ENCODE results near the gene FBXO24.

The FBXO24 gene

GRCh38 chr7:100566018-100566531 lies 20.1 kb upstream of the FBXO24 start:
- Mint-ChIP-seq H3K36me3 (ENCODE audit: low read depth) (peaks cover 8% of the 10 kb centered on the region), H3K4me1 (ENCODE audit: low read depth) (peaks cover 14% of the 10 kb centered on the region), H3K27ac (no peak overlapping the region), H3K27me3 (ENCODE audit: low read depth) (no peaks in the 10 kb centered on the region), H3K4me3 (no peak overlapping the region), H3K9me3 (no peaks in the 10 kb centered on the region)

GRCh38 chr7:100567031-100567730 lies 18.9 kb upstream of the FBXO24 start:
- H3K27ac Mint-ChIP-seq: no peak overlapping the region
- peaks cover 14% of the 10 kb centered on the region for H3K36me3 Mint-ChIP-seq (ENCODE audit: low read depth)

GRCh38 chr7:100567751-100568175 lies 18.4 kb upstream of the FBXO24 start:
- Mint-ChIP-seq H3K36me3 (ENCODE audit: low read depth) (peaks cover 15% of the 10 kb centered on the region), H3K9me3 (no peaks in the 10 kb centered on the region), H3K4me3 (no peak overlapping the region), H3K27me3 (ENCODE audit: low read depth) (no peaks in the 10 kb centered on the region), H3K27ac (no peak overlapping the region), H3K4me1 (ENCODE audit: low read depth) (peaks cover 17% of the 10 kb centered on the region)

More at GRCh38 chr7:100567031-100567730, 18.9 kb upstream of the FBXO24 start:
- no peaks in the 10 kb centered on the region for H3K9me3 Mint-ChIP-seq
- H3K4me1 Mint-ChIP-seq (ENCODE audit: low read depth): peaks cover 17% of the 10 kb centered on the region
- H3K4me3 Mint-ChIP-seq: no peak overlapping the region
- H3K27me3 Mint-ChIP-seq (ENCODE audit: low read depth): no peaks in the 10 kb centered on the region

- H3K36me3 Mint-ChIP-seq (ENCODE audit: low read depth): peaks cover 15% of the 10 kb centered on the region
- peaks cover 17% of the 10 kb centered on the region for H3K4me1 Mint-ChIP-seq (ENCODE audit: low read depth)
- no peaks in the 10 kb centered on the region for H3K27me3 Mint-ChIP-seq (ENCODE audit: low read depth)
- no peak overlapping the region for H3K4me3 Mint-ChIP-seq
- H3K9me3 Mint-ChIP-seq: no peaks in the 10 kb centered on the region
- H3K27ac Mint-ChIP-seq: no peak overlapping the region
These were observed 17.8 kb upstream of the FBXO24 start for GRCh38 chr7:100568176-100568895.

GRCh38 chr7:100568896-100569844 lies 17.0 kb upstream of the FBXO24 start:
- Mint-ChIP-seq H3K36me3 (ENCODE audit: low read depth) (peaks cover 13% of the 10 kb centered on the region), H3K4me3 (no peak overlapping the region), H3K9me3 (no peaks in the 10 kb centered on the region), H3K4me1 (ENCODE audit: low read depth) (peaks cover 15% of the 10 kb centered on the region), H3K27me3 (ENCODE audit: low read depth) (no peaks in the 10 kb centered on the region), H3K27ac (peak overlapping the region; percentile 36)

GRCh38 chr7:100570954-100571828 lies 14.9 kb upstream of the FBXO24 start:
- peaks cover 12% of the 10 kb centered on the region for H3K36me3 Mint-ChIP-seq (ENCODE audit: low read depth)
- no peaks in the 10 kb centered on the region for H3K27me3 Mint-ChIP-seq (ENCODE audit: low read depth)
- no peak overlapping the region for H3K27ac Mint-ChIP-seq
- H3K9me3 Mint-ChIP-seq: no peaks in the 10 kb centered on the region
- H3K4me3 Mint-ChIP-seq: no peak overlapping the region
- H3K4me1 Mint-ChIP-seq (ENCODE audit: low read depth): peaks cover 15% of the 10 kb centered on the region

- peaks cover 15% of the 10 kb centered on the region for H3K4me1 Mint-ChIP-seq (ENCODE audit: low read depth)
- H3K27ac Mint-ChIP-seq: no peak overlapping the region
- H3K4me3 Mint-ChIP-seq: no peak overlapping the region
These were observed 14.4 kb upstream of the FBXO24 start for GRCh38 chr7:100571829-100572116.

GRCh38 chr7:100572281-100572948 lies 13.7 kb upstream of the FBXO24 start:
- H3K4me1 Mint-ChIP-seq (ENCODE audit: low read depth): peaks cover 15% of the 10 kb centered on the region
- peaks cover 16% of the 10 kb centered on the region for H3K36me3 Mint-ChIP-seq (ENCODE audit: low read depth)
- H3K27me3 Mint-ChIP-seq (ENCODE audit: low read depth): no peaks in the 10 kb centered on the region
- H3K9me3 Mint-ChIP-seq: no peaks in the 10 kb centered on the region
- H3K4me3 Mint-ChIP-seq: no peak overlapping the region
- no peak overlapping the region for H3K27ac Mint-ChIP-seq

More at GRCh38 chr7:100571829-100572116, 14.4 kb upstream of the FBXO24 start:
- H3K27me3 Mint-ChIP-seq (ENCODE audit: low read depth): no peaks in the 10 kb centered on the region
- H3K36me3 Mint-ChIP-seq (ENCODE audit: low read depth): peaks cover 16% of the 10 kb centered on the region
- no peaks in the 10 kb centered on the region for H3K9me3 Mint-ChIP-seq

- H3K36me3 Mint-ChIP-seq (ENCODE audit: low read depth): peaks cover 18% of the 10 kb centered on the region
- no peak overlapping the region for H3K27ac Mint-ChIP-seq
- H3K9me3 Mint-ChIP-seq: no peaks in the 10 kb centered on the region
- peaks cover 14% of the 10 kb centered on the region for H3K4me1 Mint-ChIP-seq (ENCODE audit: low read depth)
- no peak overlapping the region for H3K4me3 Mint-ChIP-seq
- no peaks in the 10 kb centered on the region for H3K27me3 Mint-ChIP-seq (ENCODE audit: low read depth)
These were observed 13.0 kb upstream of the FBXO24 start for GRCh38 chr7:100572949-100573675.

GRCh38 chr7:100573691-100574361 lies 12.3 kb upstream of the FBXO24 start, which contains the start of gene SAP25:
Gene SAP25, minus strand, starts transcription at chr7:100573900. Its CDS starts 158 bp downstream, at chr7:100573742.
- H3K4me3 Mint-ChIP-seq: no peak within 1 kb of the TSS
- H3K9me3 Mint-ChIP-seq: no peaks in the 10 kb centered on the region
- H3K36me3 Mint-ChIP-seq (ENCODE audit: low read depth): peaks cover 20% of the 10 kb centered on the region
- H3K27me3 Mint-ChIP-seq (ENCODE audit: low read depth): no peaks in the 10 kb centered on the region
- no peak within 1 kb of the TSS for H3K27ac Mint-ChIP-seq
- H3K4me1 Mint-ChIP-seq (ENCODE audit: low read depth): peaks cover 11% of the 10 kb centered on the region

- H3K36me3 Mint-ChIP-seq (ENCODE audit: low read depth): peaks cover 23% of the 10 kb centered on the region
- no peak overlapping the region for H3K4me3 Mint-ChIP-seq
- peaks cover 5% of the 10 kb centered on the region for H3K4me1 Mint-ChIP-seq (ENCODE audit: low read depth)
- H3K9me3 Mint-ChIP-seq: no peaks in the 10 kb centered on the region
- no peak overlapping the region for H3K27ac Mint-ChIP-seq
- no peaks in the 10 kb centered on the region for H3K27me3 Mint-ChIP-seq (ENCODE audit: low read depth)
These were observed 11.5 kb upstream of the FBXO24 start for GRCh38 chr7:100574362-100575205.

Data from T-helper 1 cell treated with Interleukin-12 subunit alpha and Interleukin-12 subunit beta and Interleukin-4 antibody, amounts not matched to agents 30 μg/mL and 1 μg/mL, for 36 hours (primary cell).